Smooth muscle cell (in vitro differentiated cells): ENCODE data around the gene TTC13. TPM values are rescaled to one million over a fixed set of nuclear protein-coding genes. Genes with fewer than 3 reads are reported as not detected.
"Not testable (repeated sequence)": the region's sequence is repeated elsewhere in the genome, so short reads cannot be mapped to it uniquely, and the experiment has no call there.

ENCODE experiments used
- DNase-seq: peaks from one replicate; lab custom pipeline; 2025; ENCODE audit not compliant: unreplicated experiment; lab: John Stamatoyannopoulos, UW
- H2AFZ ChIP-seq: fragments of 200-600 bp; sonication (generic); 2 replicates; pipeline ENCODE4 v1.6.0; 2016; ENCODE audit warnings: antibody characterized with exemption, low read depth, mild to moderate bottlenecking
- H3F3A ChIP-seq: fragments of 200-600 bp; sonication (generic); 2 replicates; pipeline ENCODE4 v1.6.0; 2017; ENCODE audit warnings: antibody characterized with exemption, low read depth
- H3K27ac ChIP-seq: fragments of 200-600 bp; sonication (generic); 2 replicates; pipeline ENCODE4 v1.5.1; 2016; ENCODE audit warnings: low read depth, mild to moderate bottlenecking
- H3K27me3 ChIP-seq: fragments of 200-600 bp; sonication (generic); 2 replicates; pipeline ENCODE4 v1.6.1; 2016; ENCODE audit warnings: low read depth, mild to moderate bottlenecking
- H3K36me3 ChIP-seq: fragments of 200-600 bp; sonication (generic); 2 replicates; pipeline ENCODE4 v1.5.1; 2016; ENCODE audit warnings: low read depth
- H3K4me1 ChIP-seq: fragments of 200-600 bp; sonication (generic); 2 replicates; pipeline ENCODE4 v1.5.1; 2016; ENCODE audit warnings: low read depth
- H3K4me2 ChIP-seq: fragments of 200-600 bp; sonication (generic); 2 replicates; pipeline ENCODE4 v1.6.0; 2016; ENCODE audit warnings: mild to moderate bottlenecking
- H3K4me3 ChIP-seq: fragments of 200-600 bp; sonication (generic); 2 replicates; pipeline ENCODE4 v1.5.1; 2016; ENCODE audit warnings: mild to moderate bottlenecking
- H3K79me2 ChIP-seq: fragments of 200-600 bp; sonication (generic); 2 replicates; pipeline ENCODE4 v1.6.0; 2016; ENCODE audit warnings: low read depth, mild to moderate bottlenecking
- H3K9ac ChIP-seq: fragments of 200-600 bp; sonication (generic); 2 replicates; pipeline ENCODE4 v1.6.0; 2016; ENCODE audit warnings: low read depth
- H3K9me3 ChIP-seq: fragments of 200-600 bp; sonication (generic); replicated peaks from 2 replicates; pipeline ENCODE4 v1.5.1; 2016; ENCODE audit warnings: low read depth
- H4K20me1 ChIP-seq: fragments of 200-600 bp; sonication (generic); 2 replicates; pipeline ENCODE4 v1.6.0; 2016; ENCODE audit warnings: low read depth
- WGBS: methylation state at CpG from one replicate; pipeline ENCODE4 v1.1.7; 2016; ENCODE audit warnings: low lambda C conversion rate; 5-methylcytosine and 5-hydroxymethylcytosine counted together
- polyA plus RNA-seq: library from polyadenylated mRNA; unstranded; fragments of >200 nt; fragmentation: Nextera tagmentation; extraction: Ambion mirVana; gene quantifications from 2 replicates; pipeline ENCODE4 v1.2.1, GENCODE V29; 2016
- total RNA-seq: library from RNA; depleted of rRNA; stranded (reverse); fragments of >200 nt; gene quantifications from 2 replicates; pipeline ENCODE4 v1.2.3, GENCODE V29; 2014
- TF ChIP-seq, protein P1 (sequence below): fragments of 200-600 bp; sonication (generic); IDR thresholded peaks from 2 replicates; pipeline ENCODE4 v1.5.1; 2017; ENCODE audit warnings: borderline replicate concordance, mild to moderate bottlenecking, antibody characterized with exemption; ENCODE audit not compliant: insufficient read depth, poor library complexity, severe bottlenecking

TTC13 gene
- total and polyA plus RNA-seq, 2 experiments from 2014 or later: 5.6 to 9.1 TPM

DNA sequence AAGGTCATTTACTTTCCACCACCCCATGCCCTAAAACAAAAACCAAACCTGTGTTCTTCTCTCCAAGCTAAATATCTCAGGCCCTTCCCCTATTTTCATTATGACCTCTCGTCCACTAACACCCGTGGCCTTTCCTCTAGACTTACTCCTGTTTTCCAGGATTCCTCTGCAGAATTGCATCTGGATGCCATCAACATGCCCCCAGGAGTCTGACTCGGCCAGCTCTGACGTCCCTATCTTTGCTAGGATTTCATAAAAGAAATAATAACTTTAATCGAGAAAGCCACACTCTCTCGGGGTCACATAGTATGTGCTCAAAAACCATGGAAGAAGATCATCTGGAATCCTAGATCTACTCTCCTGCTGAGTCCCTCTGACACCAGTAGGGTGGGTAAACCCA is 47.9 kb upstream of the TTC13 start:
- no peak overlapping the region for H3K4me2 ChIP-seq
- H3K79me2 ChIP-seq: peaks cover 34% of the 10 kb centered on the region
- H3K27me3 ChIP-seq: no peaks in the 10 kb centered on the region
- WGBS: 70% methylated on average over 6 of the region's 6 CpGs
- H3K36me3 ChIP-seq: no peaks in the 10 kb centered on the region
- peaks cover 76% of the 10 kb centered on the region for H4K20me1 ChIP-seq
- DNase-seq: no peak
- H3K9ac ChIP-seq: no peak overlapping the region
- H3K4me3 ChIP-seq: no peak overlapping the region
- H3K4me1 ChIP-seq: peaks cover 3% of the 10 kb centered on the region
- peak overlapping the region; percentile 10 for H3K27ac ChIP-seq
- H3F3A ChIP-seq: no peaks in the 10 kb centered on the region
- no peak overlapping the region for H2AFZ ChIP-seq
- TF ChIP-seq, protein P1, sequence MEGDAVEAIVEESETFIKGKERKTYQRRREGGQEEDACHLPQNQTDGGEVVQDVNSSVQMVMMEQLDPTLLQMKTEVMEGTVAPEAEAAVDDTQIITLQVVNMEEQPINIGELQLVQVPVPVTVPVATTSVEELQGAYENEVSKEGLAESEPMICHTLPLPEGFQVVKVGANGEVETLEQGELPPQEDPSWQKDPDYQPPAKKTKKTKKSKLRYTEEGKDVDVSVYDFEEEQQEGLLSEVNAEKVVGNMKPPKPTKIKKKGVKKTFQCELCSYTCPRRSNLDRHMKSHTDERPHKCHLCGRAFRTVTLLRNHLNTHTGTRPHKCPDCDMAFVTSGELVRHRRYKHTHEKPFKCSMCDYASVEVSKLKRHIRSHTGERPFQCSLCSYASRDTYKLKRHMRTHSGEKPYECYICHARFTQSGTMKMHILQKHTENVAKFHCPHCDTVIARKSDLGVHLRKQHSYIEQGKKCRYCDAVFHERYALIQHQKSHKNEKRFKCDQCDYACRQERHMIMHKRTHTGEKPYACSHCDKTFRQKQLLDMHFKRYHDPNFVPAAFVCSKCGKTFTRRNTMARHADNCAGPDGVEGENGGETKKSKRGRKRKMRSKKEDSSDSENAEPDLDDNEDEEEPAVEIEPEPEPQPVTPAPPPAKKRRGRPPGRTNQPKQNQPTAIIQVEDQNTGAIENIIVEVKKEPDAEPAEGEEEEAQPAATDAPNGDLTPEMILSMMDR: no peak
- no peaks in the 10 kb centered on the region for H3K9me3 ChIP-seq

GRCh38 chr1:231023150-231023549 is 44.5 kb upstream of the TTC13 start:
- Histone ChIP-seq H3K27ac (no peak overlapping the region), H3K9me3 (no peaks in the 10 kb centered on the region), H3K27me3 (no peaks in the 10 kb centered on the region), H3K79me2 (peaks cover 4% of the 10 kb centered on the region), H2AFZ (no peak overlapping the region), H3K4me2 (no peak overlapping the region), H3K9ac (no peak overlapping the region), H4K20me1 (peaks cover 65% of the 10 kb centered on the region), H3K4me3 (no peak overlapping the region), H3F3A (no peaks in the 10 kb centered on the region), H3K36me3 (peaks cover 3% of the 10 kb centered on the region), H3K4me1 (no peaks in the 10 kb centered on the region)
- no peak for DNase-seq
- TF ChIP-seq, protein P1: no peak
- WGBS: 95% methylated on average over 9 of the region's 9 CpGs

DNA sequence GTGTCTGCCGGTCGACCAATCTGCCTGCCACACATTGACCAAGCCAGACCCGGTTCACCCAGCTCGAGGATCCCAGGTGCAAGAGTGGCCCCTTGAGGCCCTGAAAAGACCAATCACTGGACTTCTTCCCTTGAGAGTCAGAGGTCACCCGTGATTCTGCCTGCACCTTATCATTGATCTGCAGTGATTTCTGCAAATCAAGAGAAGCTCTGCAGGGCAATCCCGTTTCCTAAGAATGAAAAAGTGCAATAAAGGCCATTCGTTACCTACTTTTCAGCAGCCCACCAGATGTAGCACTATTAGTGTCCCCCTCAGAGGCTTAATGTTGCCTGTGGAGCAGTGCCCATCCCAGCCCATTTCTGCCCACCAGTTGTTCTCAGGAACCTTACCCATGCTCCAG is 43.9 kb upstream of the TTC13 start:
- not testable (repeated sequence) for H3K9me3 ChIP-seq, H3K4me2 ChIP-seq, H3K9ac ChIP-seq, H3K27me3 ChIP-seq, H3K79me2 ChIP-seq, H3K36me3 ChIP-seq, H3K4me3 ChIP-seq, H3K27ac ChIP-seq, H3F3A ChIP-seq, H3K4me1 ChIP-seq, H2AFZ ChIP-seq, DNase-seq
- 94% methylated on average over 7 of the region's 7 CpGs for WGBS
- peaks cover 59% of the 10 kb centered on the region for H4K20me1 ChIP-seq

- no peak overlapping the region for H3K4me2 ChIP-seq
- 78% methylated on average over 12 of the region's 12 CpGs for WGBS
- H3K4me3 ChIP-seq: no peak overlapping the region
- peaks cover 3% of the 10 kb centered on the region for H3K36me3 ChIP-seq
- no peak overlapping the region for H2AFZ ChIP-seq
- H3K9me3 ChIP-seq: no peaks in the 10 kb centered on the region
- no peaks in the 10 kb centered on the region for H3K4me1 ChIP-seq
- no peaks in the 10 kb centered on the region for H3F3A ChIP-seq
- DNase-seq: no peak
- no peak overlapping the region for H3K9ac ChIP-seq
- no peaks in the 10 kb centered on the region for H3K79me2 ChIP-seq
- H3K27me3 ChIP-seq: no peaks in the 10 kb centered on the region
- no peak overlapping the region for H3K27ac ChIP-seq
- peaks cover 50% of the 10 kb centered on the region for H4K20me1 ChIP-seq
- TF ChIP-seq, protein P1: no peak
Observed at GRCh38 chr1:231021540-231022031, 42.9 kb upstream of the TTC13 start.
